HG02840 (cell line): Measurements from ENCODE around the gene BMP8A.
"Not testable (repeated sequence)": the region's sequence is repeated elsewhere in the genome, so short reads cannot be mapped to it uniquely, and the experiment has no call there.

Source experiments
- ATAC-seq: cut with Tn5 transposase; IDR thresholded peaks from one replicate; pipeline ENCODE4 v1.9.1; 2021; ENCODE audit warnings: mild to moderate bottlenecking, moderate library complexity, moderate number of reproducible peaks; ENCODE audit not compliant: unreplicated experiment, low FRiP score

Gene BMP8A, protein sequence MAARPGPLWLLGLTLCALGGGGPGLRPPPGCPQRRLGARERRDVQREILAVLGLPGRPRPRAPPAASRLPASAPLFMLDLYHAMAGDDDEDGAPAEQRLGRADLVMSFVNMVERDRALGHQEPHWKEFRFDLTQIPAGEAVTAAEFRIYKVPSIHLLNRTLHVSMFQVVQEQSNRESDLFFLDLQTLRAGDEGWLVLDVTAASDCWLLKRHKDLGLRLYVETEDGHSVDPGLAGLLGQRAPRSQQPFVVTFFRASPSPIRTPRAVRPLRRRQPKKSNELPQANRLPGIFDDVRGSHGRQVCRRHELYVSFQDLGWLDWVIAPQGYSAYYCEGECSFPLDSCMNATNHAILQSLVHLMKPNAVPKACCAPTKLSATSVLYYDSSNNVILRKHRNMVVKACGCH

GRCh38 chr1:39491146-39491921, at the start of gene BMP8A:
BMP8A (plus strand) TSS chr1:39491636; CDS start chr1:39491992, 356 bp downstream.
- peak; percentile 59 for ATAC-seq

GRCh38 chr1:39441797-39442196, 49.6 kb upstream of the BMP8A start:
- no peak for ATAC-seq

- no peak for ATAC-seq
Measured at GRCh38 chr1:39445573-39445972, 45.9 kb upstream of the BMP8A start.

DNA sequence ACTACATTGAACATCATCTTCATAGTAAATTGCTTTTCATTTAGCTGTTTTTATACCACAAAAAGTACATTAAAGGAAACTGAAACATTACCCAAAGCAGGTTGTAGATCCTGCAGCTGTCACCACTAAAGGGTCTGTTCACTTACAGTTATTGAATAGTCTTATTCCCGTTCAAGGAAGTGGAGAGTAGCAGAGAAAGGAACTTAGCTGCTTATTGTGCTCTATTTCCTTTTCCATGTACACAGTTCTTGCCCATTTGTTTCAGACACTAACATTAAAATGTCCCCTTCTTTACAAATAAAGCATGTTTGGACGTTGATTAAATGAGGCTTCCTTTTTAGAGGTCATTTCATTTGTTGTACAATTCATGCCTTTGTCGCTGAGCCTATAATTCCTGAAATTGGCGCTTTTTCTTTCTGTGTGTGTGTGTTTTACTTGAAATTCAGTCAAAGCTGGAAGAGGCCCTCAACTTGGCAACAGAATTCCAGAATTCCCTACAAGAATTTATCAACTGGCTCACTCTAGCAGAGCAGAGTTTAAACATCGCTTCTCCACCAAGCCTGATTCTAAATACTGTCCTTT, 44.4 kb upstream of the BMP8A start:
- ATAC-seq: no peak

GRCh38 chr1:39450041-39450440, 41.4 kb upstream of the BMP8A start:
- ATAC-seq: not testable (repeated sequence)

DNA sequence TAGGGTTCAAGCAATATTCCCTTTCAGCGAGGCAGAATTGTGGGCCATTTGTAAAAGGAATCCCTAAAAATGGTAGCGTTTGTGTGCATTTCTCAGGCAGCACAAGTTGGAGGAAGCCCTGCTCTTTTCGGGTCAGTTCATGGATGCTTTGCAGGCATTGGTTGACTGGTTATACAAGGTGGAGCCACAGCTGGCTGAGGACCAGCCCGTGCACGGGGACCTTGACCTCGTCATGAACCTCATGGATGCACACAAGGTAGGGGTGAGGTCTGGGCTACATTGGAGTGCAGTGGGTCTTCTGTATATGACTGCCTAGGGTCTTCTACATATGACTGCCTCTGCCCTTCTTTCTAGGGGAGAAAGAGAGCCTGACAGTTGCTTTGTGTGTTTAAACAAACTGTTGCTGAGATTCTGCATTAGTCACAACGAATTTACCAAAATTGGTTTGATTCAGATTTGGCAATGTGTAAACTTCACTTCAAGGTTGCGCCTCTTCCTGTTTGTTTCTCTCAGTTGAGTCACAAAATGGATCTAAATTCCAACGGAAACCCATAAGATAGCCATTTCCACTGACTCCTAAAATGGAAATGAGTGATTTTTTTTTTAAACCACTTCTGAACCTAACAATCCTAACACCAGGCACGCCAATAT, 40.4 kb upstream of the BMP8A start:
- no peak for ATAC-seq

DNA sequence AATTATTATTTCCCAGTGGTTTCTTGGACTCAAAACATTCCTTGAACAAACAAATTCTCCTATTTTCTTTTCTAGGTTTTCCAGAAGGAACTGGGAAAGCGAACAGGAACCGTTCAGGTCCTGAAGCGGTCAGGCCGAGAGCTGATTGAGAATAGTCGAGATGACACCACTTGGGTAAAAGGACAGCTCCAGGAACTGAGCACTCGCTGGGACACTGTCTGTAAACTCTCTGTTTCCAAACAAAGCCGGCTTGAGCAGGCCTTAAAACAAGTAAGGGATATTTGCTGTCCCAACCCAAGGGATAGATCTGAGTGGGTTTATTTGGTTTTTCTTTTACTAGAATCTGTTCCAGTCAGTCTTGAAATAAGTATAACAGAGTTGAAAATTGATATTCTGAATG, 39.4 kb upstream of the BMP8A start:
- ATAC-seq: no peak

DNA sequence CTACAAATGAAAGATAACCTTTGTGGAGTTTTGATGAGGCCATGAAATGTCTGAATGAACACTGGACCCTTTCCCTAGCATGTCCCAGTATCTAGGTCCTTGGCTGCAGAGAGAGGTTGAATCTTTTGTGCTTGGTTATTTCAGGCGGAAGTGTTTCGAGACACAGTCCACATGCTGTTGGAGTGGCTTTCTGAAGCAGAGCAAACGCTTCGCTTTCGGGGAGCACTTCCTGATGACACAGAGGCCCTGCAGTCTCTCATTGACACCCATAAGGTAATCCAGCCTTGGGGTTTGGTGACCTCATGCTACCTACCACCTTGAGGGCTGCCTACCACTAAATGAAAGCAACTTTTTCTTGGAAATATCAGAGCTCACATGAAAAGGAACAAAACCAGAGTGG, 38.9 kb upstream of the BMP8A start:
- no peak for ATAC-seq

- no peak for ATAC-seq
Measured at GRCh38 chr1:39453603-39454002, 37.8 kb upstream of the BMP8A start.

DNA sequence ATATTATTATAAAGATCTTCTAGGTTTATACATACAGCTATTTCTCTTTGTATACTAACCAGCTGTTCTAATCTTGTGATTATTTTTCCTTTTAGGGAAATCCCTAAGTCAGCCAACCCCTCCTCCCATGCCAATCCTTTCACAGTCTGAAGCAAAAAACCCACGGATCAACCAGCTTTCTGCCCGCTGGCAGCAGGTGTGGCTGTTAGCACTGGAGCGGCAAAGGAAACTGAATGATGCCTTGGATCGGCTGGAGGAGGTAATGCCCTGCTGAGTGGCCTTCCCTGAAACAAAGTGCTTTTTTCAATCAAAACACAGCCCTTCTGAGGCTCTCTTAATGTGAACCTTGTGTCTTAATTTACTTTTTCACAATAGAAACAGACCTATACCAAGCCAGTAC, 32.4 kb upstream of the BMP8A start:
- ATAC-seq: no peak

GRCh38 chr1:39462074-39462473, 29.4 kb upstream of the BMP8A start:
- ATAC-seq: no peak

DNA sequence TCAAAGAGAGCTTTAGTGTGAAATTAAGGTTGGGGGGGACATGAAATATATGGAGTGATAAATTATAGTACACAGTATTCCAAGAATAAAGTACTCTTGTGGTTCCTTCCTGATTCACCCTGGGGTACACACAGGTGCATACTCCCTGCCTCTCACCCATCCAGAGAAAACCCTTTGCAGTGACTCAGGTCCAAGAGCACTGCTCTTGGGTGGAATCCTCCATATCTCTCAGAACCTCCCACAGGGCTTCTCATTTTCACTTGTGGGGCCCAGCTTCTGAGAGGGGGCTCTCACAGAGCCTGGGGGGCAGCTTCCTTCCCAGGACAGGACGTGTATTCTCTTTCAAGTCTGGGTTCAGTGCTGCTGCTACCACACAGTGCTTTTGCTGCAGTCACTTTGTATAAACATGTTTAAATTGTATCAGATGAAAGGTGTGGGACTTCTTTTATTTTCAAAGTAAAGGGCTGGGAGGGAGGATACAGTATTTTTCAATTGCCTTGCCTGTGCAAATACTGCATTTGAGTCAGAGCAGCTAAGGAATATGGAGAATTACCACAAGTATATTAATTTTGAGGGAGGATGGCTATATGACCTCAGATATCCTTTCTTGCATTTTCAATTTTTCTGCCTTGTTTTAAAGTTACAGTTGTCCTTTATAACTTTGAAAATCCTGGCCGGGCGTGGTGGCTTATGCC, 24.9 kb upstream of the BMP8A start:
- no peak for ATAC-seq

DNA sequence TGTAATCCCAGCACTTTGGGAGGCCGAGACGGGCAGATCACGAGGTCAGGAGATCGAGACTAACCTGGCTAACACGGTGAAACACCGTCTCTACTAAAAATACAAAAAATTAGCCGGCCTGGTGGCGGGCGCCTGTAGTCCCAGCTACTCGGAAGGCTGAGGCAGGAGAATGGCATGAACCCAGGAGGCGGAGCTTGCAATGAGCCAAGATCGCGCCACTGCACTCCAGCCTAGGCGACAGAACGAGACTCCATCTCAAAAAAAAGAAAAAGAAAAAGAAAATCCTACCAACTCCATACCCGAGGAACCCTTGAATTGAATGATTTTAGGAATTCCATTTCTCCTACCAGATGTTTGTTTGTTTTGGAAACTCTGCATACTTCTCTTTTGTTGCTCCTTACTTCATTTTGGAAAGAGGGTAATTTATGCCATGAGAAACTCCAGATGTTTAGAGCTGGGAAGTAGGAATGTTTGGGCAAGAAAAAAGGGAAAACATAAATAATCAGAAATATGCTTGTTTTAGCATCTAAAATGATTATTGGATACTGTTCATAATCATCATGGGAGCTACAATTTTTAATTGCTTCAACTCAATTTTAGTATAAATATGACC, 24.2 kb upstream of the BMP8A start:
- not testable (repeated sequence) for ATAC-seq

DNA sequence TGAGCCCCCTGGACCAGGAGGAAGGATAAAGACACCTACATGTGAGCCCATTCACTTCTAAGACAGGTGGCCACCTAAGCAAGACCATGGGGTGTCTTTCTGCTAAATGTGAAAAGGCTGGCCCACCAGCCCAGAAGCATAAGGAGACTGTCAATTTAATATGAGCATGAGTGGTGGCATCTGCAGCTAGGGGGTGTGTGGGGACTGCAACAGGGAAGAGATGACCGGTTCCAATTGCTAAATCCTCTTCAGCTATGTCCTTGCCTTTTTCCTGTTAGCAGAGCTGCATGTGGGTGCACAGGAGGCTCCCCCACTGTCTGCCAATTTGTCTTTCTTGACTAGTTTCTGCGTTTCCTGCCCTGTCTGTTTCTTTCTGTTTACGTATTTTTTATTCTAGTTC, 22.3 kb upstream of the BMP8A start:
- no peak for ATAC-seq

- ATAC-seq: no peak
Measured at GRCh38 chr1:39470040-39470439, 21.4 kb upstream of the BMP8A start.

- ATAC-seq: no peak
Measured at GRCh38 chr1:39472826-39473225, 18.6 kb upstream of the BMP8A start.

- no peak for ATAC-seq
Measured at GRCh38 chr1:39473324-39473723, 18.1 kb upstream of the BMP8A start.

- ATAC-seq: no peak
Measured at GRCh38 chr1:39474810-39475209, 16.6 kb upstream of the BMP8A start.

GRCh38 chr1:39475551-39475950, 15.9 kb upstream of the BMP8A start:
- ATAC-seq: not testable (repeated sequence)
